Measurements from ENCODE around the gene TMEM14B. TPM values are rescaled to one million over a fixed set of nuclear protein-coding genes. Genes with fewer than 3 reads are reported as not detected.

The TMEM14B gene
- total RNA-seq (100 to 1,000 TPM in 5 of 9 donors, 10 to 100 TPM in 4; 77.9 to 119 (median 102) TPM), polyA plus RNA-seq (100 to 1,000 TPM in 1 of 2 donors, 10 to 100 TPM in 1; 79.2 to 108 TPM)
- long read RNA-seq, donor 1, transcript TMEM14B-201 (5 exons, 787 nt) = minor isoform, 6 of 124 reads
- long read RNA-seq, donor 1, transcript TMEM14B-202 (6 exons, 975 nt) = major isoform, 111 of 124 reads
- long read RNA-seq, donor 1, partial matches to known transcripts = 0 of 124 reads
- long read RNA-seq, donor 1, other reads (novel, unspliced or antisense) = 4 of 124 reads
- long read RNA-seq, donor 2, transcript TMEM14B-201 (5 exons, 787 nt) = minor isoform, 8 of 117 reads
- long read RNA-seq, donor 2, transcript TMEM14B-202 (6 exons, 975 nt) = major isoform, 101 of 117 reads
- long read RNA-seq, donor 2, partial matches to known transcripts = 2 of 117 reads
- long read RNA-seq, donor 2, other reads (novel, unspliced or antisense) = 5 of 117 reads
- long read RNA-seq, donor 3, transcript TMEM14B-202 (6 exons, 975 nt) = major isoform, 54 of 62 reads
- long read RNA-seq, donor 3, partial matches to known transcripts = 0 of 62 reads
- long read RNA-seq, donor 3, other reads (novel, unspliced or antisense) = 3 of 62 reads

DNA sequence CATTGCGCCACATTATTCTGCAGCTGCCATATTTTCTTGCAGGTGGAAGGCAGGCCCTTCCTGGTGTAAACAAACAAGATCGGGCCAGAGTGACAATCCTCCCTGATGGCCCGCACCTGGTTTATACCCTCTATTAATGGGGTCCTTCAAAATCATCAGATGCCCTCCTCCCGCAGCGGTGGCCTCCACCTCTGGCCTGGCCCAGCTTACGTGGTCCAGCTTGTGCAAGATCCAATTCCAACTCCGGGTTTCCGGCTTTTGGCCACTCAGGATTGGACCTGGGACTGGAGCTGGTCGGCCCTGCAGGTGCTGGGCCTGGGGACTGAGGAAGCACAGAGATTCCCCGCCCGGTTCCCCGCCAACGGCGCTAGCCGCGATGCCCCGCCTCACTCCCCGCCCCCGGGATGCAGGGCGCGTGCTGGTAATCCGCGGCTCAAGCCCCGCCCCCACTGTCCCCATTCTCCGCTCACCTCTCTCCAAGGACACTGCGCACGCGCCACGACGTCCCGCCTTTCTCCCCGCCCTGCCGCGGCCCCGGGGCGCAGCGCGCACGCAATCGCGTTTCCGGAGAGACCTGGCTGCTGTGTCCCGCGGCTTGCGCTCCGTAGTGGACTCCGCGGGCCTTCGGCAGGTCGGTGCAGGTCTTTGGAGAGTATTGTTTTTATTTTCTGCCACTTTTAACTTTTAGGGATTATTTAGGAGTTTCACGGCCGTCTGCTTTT lies at the start of gene TMEM14B:
TMEM14B (plus strand) TSS at position 555 of the 722 bp plus-strand sequence. CDS start 1,441 bp downstream, outside the sequence.
- Histone ChIP-seq H3K27me3 (no peaks in the 10 kb centered on the region), H3K4me1 (peaks cover 0 to 40% (median 27%) of the 10 kb centered on the region in 12 donors), H3K9me3 (no peaks in the 10 kb centered on the region), H3K4me3 (peak within 1 kb of the TSS; percentile 57 to 89 (median 79)), H3K36me3 (peaks cover 0 to 31% (median 20%) of the 10 kb centered on the region in 9 donors), H3K27ac (peak within 1 kb of the TSS; percentile 29 to 88 (median 83))
- TF ChIP-seq, protein P1, sequence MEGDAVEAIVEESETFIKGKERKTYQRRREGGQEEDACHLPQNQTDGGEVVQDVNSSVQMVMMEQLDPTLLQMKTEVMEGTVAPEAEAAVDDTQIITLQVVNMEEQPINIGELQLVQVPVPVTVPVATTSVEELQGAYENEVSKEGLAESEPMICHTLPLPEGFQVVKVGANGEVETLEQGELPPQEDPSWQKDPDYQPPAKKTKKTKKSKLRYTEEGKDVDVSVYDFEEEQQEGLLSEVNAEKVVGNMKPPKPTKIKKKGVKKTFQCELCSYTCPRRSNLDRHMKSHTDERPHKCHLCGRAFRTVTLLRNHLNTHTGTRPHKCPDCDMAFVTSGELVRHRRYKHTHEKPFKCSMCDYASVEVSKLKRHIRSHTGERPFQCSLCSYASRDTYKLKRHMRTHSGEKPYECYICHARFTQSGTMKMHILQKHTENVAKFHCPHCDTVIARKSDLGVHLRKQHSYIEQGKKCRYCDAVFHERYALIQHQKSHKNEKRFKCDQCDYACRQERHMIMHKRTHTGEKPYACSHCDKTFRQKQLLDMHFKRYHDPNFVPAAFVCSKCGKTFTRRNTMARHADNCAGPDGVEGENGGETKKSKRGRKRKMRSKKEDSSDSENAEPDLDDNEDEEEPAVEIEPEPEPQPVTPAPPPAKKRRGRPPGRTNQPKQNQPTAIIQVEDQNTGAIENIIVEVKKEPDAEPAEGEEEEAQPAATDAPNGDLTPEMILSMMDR (IDR thresholded peaks at IDR 0.05) = peak in 1 of 12 donors; percentile 6
- no peak for TF ChIP-seq POLR2A (IDR thresholded peaks at IDR 0.05)
- DNase-seq (peak; percentile 100), ATAC-seq (peak; percentile 99 to 100 (median 100))
- intact Hi-C loops (cut with DNase I) = loop anchor here in 8 of 10 donors (1.0 to 10.0 kb wide), 8 partner anchors 25 to 235 kb away; partner anchors contain the start of genes C6orf52 (in 6 of the 8), PAK1IP1 (in 6 of the 8) and TMEM14C (in 5 of the 8)
- WGBS, 4 donors = 2 to 4% (median 2%) methylated on average over 28 to 52 of the region's 52 CpGs

DNA sequence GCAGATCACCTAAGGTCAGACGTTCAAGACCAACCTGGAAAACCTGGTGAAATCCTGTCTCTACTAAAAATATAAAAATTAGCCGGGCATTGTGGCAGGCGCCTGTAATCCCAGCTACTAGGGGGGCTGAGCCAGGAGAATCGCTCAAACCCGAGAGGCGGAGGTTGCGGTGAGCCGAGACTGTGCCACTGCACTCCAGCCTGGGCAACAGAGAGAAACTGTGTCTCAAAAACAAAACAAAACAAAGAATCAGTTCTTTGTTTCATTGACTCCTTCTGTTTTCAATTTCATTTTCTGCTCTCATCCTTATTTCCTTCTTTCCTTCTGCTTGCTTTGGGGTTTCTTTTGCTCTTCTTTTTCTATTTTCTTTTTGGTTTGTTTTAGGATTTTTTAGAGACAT lies 33.6 kb upstream of the TMEM14B start:
- Histone ChIP-seq H3K36me3 (peaks cover 0 to 20% (median 14%) of the 10 kb centered on the region in 9 donors), H3K27me3 (no peaks in the 10 kb centered on the region), H3K4me3 (no peak overlapping the region), H3K9me3 (peaks cover 0 to 7% (median 0%) of the 10 kb centered on the region in 12 donors), H3K27ac (no peak overlapping the region), H3K4me1 (no peaks in the 10 kb centered on the region)
- ATAC-seq (no peak), DNase-seq (no peak)
- TF ChIP-seq, protein P1 (IDR thresholded peaks at IDR 0.05) = no peak
- no peak for TF ChIP-seq POLR2A (IDR thresholded peaks at IDR 0.05)
- intact Hi-C loops (cut with DNase I) = no loop called here
- 85 to 87% (median 85%) methylated on average over 8 of the region's 8 CpGs for WGBS, 4 donors

DNA sequence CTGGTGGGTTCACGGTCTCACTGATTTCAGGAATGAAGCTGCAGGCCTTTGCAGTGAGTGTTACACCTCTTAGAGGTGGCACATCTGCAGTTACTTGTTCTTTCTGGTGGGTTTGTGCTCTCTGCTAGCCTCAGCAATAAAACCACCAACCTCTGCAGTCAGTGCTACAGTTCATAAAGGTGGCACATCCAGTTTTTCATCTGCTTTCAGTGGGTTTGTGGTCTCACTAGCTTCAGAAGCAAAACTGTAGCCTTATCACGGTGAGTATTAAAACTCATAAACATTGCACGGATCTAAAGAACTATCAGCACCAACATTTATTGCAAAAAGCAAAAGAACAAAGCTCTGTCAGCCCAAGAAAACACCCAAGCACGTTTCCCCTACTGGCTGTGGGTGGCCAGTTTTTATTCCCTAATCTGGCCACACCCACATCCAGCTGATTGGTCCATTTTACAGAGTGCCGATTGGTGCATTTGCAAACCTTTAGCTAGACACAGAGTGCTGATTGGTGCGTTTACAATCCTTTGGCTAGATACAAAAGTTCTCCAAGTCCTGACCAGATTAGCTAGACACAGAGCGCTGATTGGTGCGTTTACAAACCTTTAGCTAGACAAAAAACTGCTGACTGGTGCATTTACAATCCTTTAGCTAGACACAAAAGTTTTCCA lies 28.2 kb upstream of the TMEM14B start:
- TF ChIP-seq, protein P1 (IDR thresholded peaks at IDR 0.05) = no peak
- TF ChIP-seq POLR2A (IDR thresholded peaks at IDR 0.05) = no peak
- Histone ChIP-seq H3K9me3 (peaks cover 0 to 13% (median 0%) of the 10 kb centered on the region in 12 donors), H3K27me3 (no peaks in the 10 kb centered on the region), H3K27ac (peak overlapping the region in 11 of 12 donors; percentile 81 to 97 (median 92)), H3K4me3 (peak overlapping the region in 10 of 12 donors; percentile 61 to 85 (median 76)), H3K4me1 (peaks cover 0 to 34% (median 17%) of the 10 kb centered on the region in 12 donors), H3K36me3 (no peaks in the 10 kb centered on the region)
- intact Hi-C loops (cut with DNase I) = no loop called here
- DNase-seq (no peak), ATAC-seq (no peak)
- WGBS, 4 donors = 71 to 87% (median 74%) methylated on average over 8 of the region's 8 CpGs

All from heart left ventricle (tissue), 16 donors.